ENCODE measurements around the gene PPIH. TPM values are rescaled to one million over a fixed set of nuclear protein-coding genes. Genes with fewer than 3 reads are reported as not detected.

Gene PPIH
- total and polyA plus RNA-seq, 2 donors from 2014 or later: 25.6 to 40.7 TPM

DNA sequence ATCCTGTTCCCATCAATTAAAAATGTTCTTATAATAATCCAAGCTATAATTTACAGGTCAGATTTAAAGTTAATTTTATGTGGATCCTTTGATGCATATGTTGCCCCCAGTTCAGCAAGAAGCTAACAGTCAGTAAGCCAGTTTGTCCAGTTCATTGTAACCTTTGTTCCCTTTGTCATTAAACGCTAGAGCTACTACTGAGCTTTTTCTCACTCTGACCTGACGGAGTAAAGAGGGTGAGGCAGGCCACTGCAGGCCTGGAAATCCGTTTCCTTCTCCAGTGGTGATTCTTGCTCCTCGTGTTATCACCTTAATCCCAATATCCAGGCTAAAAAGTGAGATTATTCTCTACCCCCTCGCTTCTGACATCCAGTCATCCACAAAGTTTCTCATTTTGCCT, 34.2 kb downstream of the PPIH start:
- peaks cover 3 to 36% (median 19%) of the 10 kb centered on the region in 3 donors for H3K4me1 ChIP-seq (ENCODE audit: control insufficient read depth in 2 of 3, insufficient read depth in 2 of 3, low read depth in 1 of 3, low read length in 3 of 3)
- peaks cover 5 to 8% (median 8%) of the 10 kb centered on the region in 3 donors for H3K36me3 ChIP-seq (ENCODE audit: control insufficient read depth in 2 of 3, insufficient read depth in 3 of 3, low read length in 3 of 3)
- H3K27me3 ChIP-seq (ENCODE audit: control insufficient read depth, insufficient read depth, low read length): no peaks in the 10 kb centered on the region
- H3K9me3 ChIP-seq (ENCODE audit: control insufficient read depth in 2 of 3, insufficient read depth in 1 of 3, low read length in 3 of 3): no peaks in the 10 kb centered on the region
- intact Hi-C loops (cut with DNase I): no loop called here
- peak overlapping the region in 1 of 3 donors; percentile 8 for H3K4me3 ChIP-seq (ENCODE audit: low read length in 3 of 3)
- DNase-seq: peak in 2 of 5 donors; percentile 33 to 37
- no peak for TF ChIP-seq CTCF (IDR thresholded peaks at IDR 0.05; ENCODE audit: borderline replicate concordance, extremely low read depth, insufficient read depth)
- FAIRE-seq: no peak
- peak overlapping the region; percentile 22 to 77 for H3K27ac ChIP-seq (ENCODE audit: low read depth in 2 of 2, low read length in 2 of 2)
- H3K9ac ChIP-seq (ENCODE audit: low read length in 3 of 3): no peak overlapping the region

- Histone ChIP-seq H3K36me3 (ENCODE audit: control insufficient read depth in 2 of 3, insufficient read depth in 3 of 3, low read length in 3 of 3) (peaks cover 7 to 12% (median 11%) of the 10 kb centered on the region in 3 donors), H3K27ac (ENCODE audit: low read depth in 2 of 2, low read length in 2 of 2) (peak overlapping the region; percentile 22 to 77), H3K9me3 (ENCODE audit: control insufficient read depth in 2 of 3, insufficient read depth in 1 of 3, low read length in 3 of 3) (no peaks in the 10 kb centered on the region), H3K4me1 (ENCODE audit: control insufficient read depth in 2 of 3, insufficient read depth in 2 of 3, low read depth in 1 of 3, low read length in 3 of 3) (peaks cover 3 to 32% (median 17%) of the 10 kb centered on the region in 3 donors), H3K27me3 (ENCODE audit: control insufficient read depth, insufficient read depth, low read length) (no peaks in the 10 kb centered on the region), H3K9ac (ENCODE audit: low read length in 3 of 3) (no peak overlapping the region), H3K4me3 (ENCODE audit: low read length in 3 of 3) (peak overlapping the region in 1 of 3 donors; percentile 8)
- TF ChIP-seq CTCF (IDR thresholded peaks at IDR 0.05; ENCODE audit: borderline replicate concordance, extremely low read depth, insufficient read depth): no peak
- intact Hi-C loops (cut with DNase I): no loop called here
- FAIRE-seq (no peak), DNase-seq (no peak)
Measured at GRCh38 chr1:42692911-42693310, 34.7 kb downstream of the PPIH start.

- H3K9me3 ChIP-seq (ENCODE audit: control insufficient read depth in 2 of 3, insufficient read depth in 1 of 3, low read length in 3 of 3): no peaks in the 10 kb centered on the region
- no peak overlapping the region for H3K4me3 ChIP-seq (ENCODE audit: low read length in 3 of 3)
- FAIRE-seq (no peak), DNase-seq (no peak)
- no peak overlapping the region for H3K27ac ChIP-seq (ENCODE audit: low read depth in 2 of 2, low read length in 2 of 2)
- TF ChIP-seq CTCF (IDR thresholded peaks at IDR 0.05; ENCODE audit: borderline replicate concordance, extremely low read depth, insufficient read depth): no peak
- H3K4me1 ChIP-seq (ENCODE audit: control insufficient read depth in 2 of 3, insufficient read depth in 2 of 3, low read depth in 1 of 3, low read length in 3 of 3): peaks cover 0 to 8% (median 3%) of the 10 kb centered on the region in 3 donors
- no peak overlapping the region for H3K9ac ChIP-seq (ENCODE audit: low read length in 3 of 3)
- peaks cover 13 to 49% (median 29%) of the 10 kb centered on the region in 3 donors for H3K36me3 ChIP-seq (ENCODE audit: control insufficient read depth in 2 of 3, insufficient read depth in 3 of 3, low read length in 3 of 3)
- intact Hi-C loops (cut with DNase I): no loop called here
- no peaks in the 10 kb centered on the region for H3K27me3 ChIP-seq (ENCODE audit: control insufficient read depth, insufficient read depth, low read length)
Measured at GRCh38 chr1:42698081-42698813, 40.0 kb downstream of the PPIH start.
